WERI-Rb-1 (cell line): ENCODE results near the gene HOXD3.

Experiments
- DNase-seq: peaks from one replicate; pipeline ENCODE4 v3.0.0-alpha.2; 2020
- H3K27ac ChIP-seq: fragments of 250-450 bp; sonication (Bioruptor Pico); 2 replicates; pipeline ENCODE4 v1.5.1; 2020; ENCODE audit warnings: mild to moderate bottlenecking, moderate library complexity
- H3K27me3 ChIP-seq: fragments of 250-450 bp; sonication (Bioruptor Pico); 2 replicates; pipeline ENCODE4 v1.5.1; 2021; ENCODE audit warnings: mild to moderate bottlenecking, low read depth, moderate library complexity; ENCODE audit not compliant: insufficient read depth, severe bottlenecking
- H3K36me3 ChIP-seq: fragments of 250-450 bp; sonication (Bioruptor Pico); 2 replicates; pipeline ENCODE4 v1.5.1; 2020; ENCODE audit warnings: mild to moderate bottlenecking, moderate library complexity
- H3K4me3 ChIP-seq: 2 replicates; pipeline ENCODE4 v1.5.1; 2011; ENCODE audit warnings: low read depth, mild to moderate bottlenecking, control low read depth, low read length
- H3K9me3 ChIP-seq: fragments of 250-450 bp; sonication (Bioruptor Pico); 2 replicates; pipeline ENCODE4 v1.5.1; 2021; ENCODE audit warnings: mild to moderate bottlenecking, moderate library complexity; ENCODE audit not compliant: severe bottlenecking
- TF ChIP-seq, protein P1 (sequence below): IDR thresholded peaks from 2 replicates; pipeline ENCODE4 v1.5.1; 2011; ENCODE audit warnings: low read depth, mild to moderate bottlenecking, control low read depth, inconsistent platforms, low read length

Gene HOXD3

DNA sequence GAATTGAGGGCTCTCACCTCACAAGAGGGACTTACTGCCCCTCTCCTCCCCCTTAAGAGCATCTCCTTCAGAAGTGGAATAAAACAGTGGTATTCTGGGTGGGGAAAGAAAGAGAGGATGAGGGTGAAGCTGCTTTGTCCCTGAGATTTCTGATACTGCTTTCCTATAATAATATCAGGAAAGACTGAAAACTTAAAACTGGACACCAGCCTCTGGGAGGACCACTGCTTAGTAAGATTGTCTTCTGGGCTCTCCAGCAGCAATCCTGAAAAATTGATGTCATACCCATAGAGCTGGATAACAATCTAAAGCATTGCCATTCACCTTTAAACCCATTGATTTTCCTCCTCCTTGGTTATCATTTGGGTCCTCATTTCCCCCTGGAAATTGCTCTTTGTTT is 10.5 kb upstream of the HOXD3 start:
- TF ChIP-seq, protein P1, sequence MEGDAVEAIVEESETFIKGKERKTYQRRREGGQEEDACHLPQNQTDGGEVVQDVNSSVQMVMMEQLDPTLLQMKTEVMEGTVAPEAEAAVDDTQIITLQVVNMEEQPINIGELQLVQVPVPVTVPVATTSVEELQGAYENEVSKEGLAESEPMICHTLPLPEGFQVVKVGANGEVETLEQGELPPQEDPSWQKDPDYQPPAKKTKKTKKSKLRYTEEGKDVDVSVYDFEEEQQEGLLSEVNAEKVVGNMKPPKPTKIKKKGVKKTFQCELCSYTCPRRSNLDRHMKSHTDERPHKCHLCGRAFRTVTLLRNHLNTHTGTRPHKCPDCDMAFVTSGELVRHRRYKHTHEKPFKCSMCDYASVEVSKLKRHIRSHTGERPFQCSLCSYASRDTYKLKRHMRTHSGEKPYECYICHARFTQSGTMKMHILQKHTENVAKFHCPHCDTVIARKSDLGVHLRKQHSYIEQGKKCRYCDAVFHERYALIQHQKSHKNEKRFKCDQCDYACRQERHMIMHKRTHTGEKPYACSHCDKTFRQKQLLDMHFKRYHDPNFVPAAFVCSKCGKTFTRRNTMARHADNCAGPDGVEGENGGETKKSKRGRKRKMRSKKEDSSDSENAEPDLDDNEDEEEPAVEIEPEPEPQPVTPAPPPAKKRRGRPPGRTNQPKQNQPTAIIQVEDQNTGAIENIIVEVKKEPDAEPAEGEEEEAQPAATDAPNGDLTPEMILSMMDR = no peak
- Histone ChIP-seq H3K27me3 (peaks cover 96% of the 10 kb centered on the region), H3K4me3 (no peak overlapping the region), H3K36me3 (no peaks in the 10 kb centered on the region), H3K9me3 (peaks cover 4% of the 10 kb centered on the region), H3K27ac (no peak overlapping the region)
- DNase-seq = no peak

- Histone ChIP-seq H3K4me3 (no peak overlapping the region), H3K36me3 (no peaks in the 10 kb centered on the region), H3K9me3 (peaks cover 4% of the 10 kb centered on the region), H3K27ac (no peak overlapping the region), H3K27me3 (peaks cover 94% of the 10 kb centered on the region)
- no peak for DNase-seq
- TF ChIP-seq, protein P1 = no peak
These were observed 9.8 kb upstream of the HOXD3 start for GRCh38 chr2:176147210-176147799.

- peaks cover 94% of the 10 kb centered on the region for H3K27me3 ChIP-seq
- TF ChIP-seq, protein P1 = no peak
- no peaks in the 10 kb centered on the region for H3K36me3 ChIP-seq
- H3K4me3 ChIP-seq = no peak overlapping the region
- no peak for DNase-seq
- H3K9me3 ChIP-seq = peaks cover 4% of the 10 kb centered on the region
- no peak overlapping the region for H3K27ac ChIP-seq
These were observed 9.2 kb upstream of the HOXD3 start for GRCh38 chr2:176147800-176148496.

- Histone ChIP-seq H3K4me3 (no peak overlapping the region), H3K27me3 (peaks cover 91% of the 10 kb centered on the region), H3K27ac (no peak overlapping the region), H3K36me3 (no peaks in the 10 kb centered on the region), H3K9me3 (peaks cover 4% of the 10 kb centered on the region)
- no peak for DNase-seq
- TF ChIP-seq, protein P1 = no peak
These were observed 8.2 kb upstream of the HOXD3 start for GRCh38 chr2:176148751-176149421.

DNA sequence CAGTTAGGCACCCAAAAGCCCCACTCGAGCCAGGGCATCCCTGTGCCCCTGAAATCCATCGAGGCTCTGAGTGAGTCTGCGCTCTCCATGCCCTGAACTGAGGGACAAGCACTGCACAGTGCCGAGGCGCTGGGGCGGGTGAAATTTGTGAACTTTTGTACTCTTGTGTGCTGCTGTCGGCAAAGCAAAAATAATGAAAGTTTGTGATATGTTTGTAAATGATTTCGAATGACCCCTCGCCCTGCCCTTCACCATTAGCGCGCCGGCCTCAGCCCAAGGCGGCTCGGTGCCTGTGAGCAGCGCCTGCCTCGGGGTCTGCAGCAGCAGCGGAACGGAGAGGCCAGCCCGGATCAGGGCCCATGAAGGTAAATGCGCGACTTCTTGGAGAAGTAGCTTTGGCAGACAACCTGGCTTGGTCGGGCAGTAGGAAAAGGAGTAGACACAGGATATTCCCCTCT is 7.6 kb upstream of the HOXD3 start:
- H3K27ac ChIP-seq = no peak overlapping the region
- TF ChIP-seq, protein P1 = no peak
- peaks cover 91% of the 10 kb centered on the region for H3K27me3 ChIP-seq
- no peak overlapping the region for H3K4me3 ChIP-seq
- no peaks in the 10 kb centered on the region for H3K36me3 ChIP-seq
- peaks cover 4% of the 10 kb centered on the region for H3K9me3 ChIP-seq
- DNase-seq = no peak
